Panc1 (cell line): Measurements from ENCODE around the gene CCDC127.
A peak's percentile ranks its signal among the peaks of the same experiment; 100 is the strongest.
"Not testable (repeated sequence)": the region's sequence is repeated elsewhere in the genome, so short reads cannot be mapped to it uniquely, and the experiment has no call there.

Experiments
- POLR2AphosphoS5 ChIP-seq: IDR thresholded peaks from 2 replicates; pipeline ENCODE4 v1.6.1; 2012; ENCODE audit warnings: mild to moderate bottlenecking, low read depth, low read length, moderate library complexity
- SIN3A ChIP-seq: IDR thresholded peaks from 2 replicates; pipeline ENCODE4 v1.6.1; 2012; ENCODE audit warnings: low read depth, mild to moderate bottlenecking, low read length, moderate library complexity, borderline replicate concordance; ENCODE audit not compliant: insufficient read depth
- TF ChIP-seq, protein P1 (sequence below): fragments of 450-650 bp; IDR thresholded peaks from 2 replicates; pipeline ENCODE4 v1.5.1; 2017; ENCODE audit warnings: mild to moderate bottlenecking

DNA sequence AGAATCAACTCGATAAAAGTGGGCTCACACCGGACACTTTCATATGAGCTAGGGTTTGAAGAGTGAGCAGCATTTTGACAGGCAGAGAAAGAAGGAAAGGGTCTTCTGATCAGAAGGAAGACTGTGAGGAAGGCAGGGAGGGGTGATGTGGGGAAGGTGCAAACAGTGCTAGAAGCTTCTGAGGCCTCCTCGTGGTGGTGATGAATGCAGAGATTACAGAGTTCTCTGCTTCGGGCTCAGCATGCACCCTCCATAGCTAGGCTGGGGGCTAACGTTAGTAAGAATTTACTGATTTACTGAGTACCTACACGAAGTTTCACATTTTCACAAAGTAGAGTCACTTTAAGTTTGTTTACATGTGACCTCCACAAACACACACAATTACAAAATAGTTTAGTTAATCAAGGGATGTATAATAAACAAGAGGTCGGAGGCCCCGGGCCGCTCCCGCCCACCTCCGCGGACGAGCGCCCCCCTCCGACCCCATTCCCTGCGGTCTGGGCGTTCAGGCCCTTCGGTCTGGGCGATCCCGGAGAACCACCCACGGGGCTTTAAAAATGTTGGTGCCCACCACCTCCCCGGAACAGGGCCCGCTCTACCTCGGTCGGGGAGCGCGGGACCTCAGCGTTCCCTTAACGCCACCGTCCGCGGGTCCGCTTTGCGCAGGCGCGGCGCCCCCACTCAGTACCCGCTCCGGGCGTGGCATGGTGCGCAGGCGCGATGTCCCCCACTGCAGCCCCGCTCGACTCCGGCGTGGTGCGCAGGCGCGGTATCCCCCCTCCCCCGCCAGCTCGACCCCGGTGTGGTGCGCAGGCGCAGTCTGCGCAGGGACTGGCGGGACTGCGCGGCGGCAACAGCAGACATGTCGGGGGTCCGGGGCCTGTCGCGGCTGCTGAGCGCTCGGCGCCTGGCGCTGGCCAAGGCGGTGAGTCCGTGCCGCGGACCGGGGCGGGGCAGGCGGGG, at the start of gene CCDC127, which contains the start of gene SDHA:
- TF ChIP-seq POLR2AphosphoS5 = peak; percentile 75
- TF ChIP-seq, protein P1, sequence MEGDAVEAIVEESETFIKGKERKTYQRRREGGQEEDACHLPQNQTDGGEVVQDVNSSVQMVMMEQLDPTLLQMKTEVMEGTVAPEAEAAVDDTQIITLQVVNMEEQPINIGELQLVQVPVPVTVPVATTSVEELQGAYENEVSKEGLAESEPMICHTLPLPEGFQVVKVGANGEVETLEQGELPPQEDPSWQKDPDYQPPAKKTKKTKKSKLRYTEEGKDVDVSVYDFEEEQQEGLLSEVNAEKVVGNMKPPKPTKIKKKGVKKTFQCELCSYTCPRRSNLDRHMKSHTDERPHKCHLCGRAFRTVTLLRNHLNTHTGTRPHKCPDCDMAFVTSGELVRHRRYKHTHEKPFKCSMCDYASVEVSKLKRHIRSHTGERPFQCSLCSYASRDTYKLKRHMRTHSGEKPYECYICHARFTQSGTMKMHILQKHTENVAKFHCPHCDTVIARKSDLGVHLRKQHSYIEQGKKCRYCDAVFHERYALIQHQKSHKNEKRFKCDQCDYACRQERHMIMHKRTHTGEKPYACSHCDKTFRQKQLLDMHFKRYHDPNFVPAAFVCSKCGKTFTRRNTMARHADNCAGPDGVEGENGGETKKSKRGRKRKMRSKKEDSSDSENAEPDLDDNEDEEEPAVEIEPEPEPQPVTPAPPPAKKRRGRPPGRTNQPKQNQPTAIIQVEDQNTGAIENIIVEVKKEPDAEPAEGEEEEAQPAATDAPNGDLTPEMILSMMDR = peak; percentile 85
- not testable (repeated sequence) for TF ChIP-seq SIN3A
